SK-N-SH (cell line): ENCODE results near the gene NTSR1. TPM values are rescaled to one million over a fixed set of nuclear protein-coding genes. Genes with fewer than 3 reads are reported as not detected.

Experiments
- CTCF ChIA-PET: fragments of 300-600, 350-600 bp; formaldehyde crosslinking; extraction: SDS; loops from one replicate; lab custom pipeline; 2021; lab: Yijun Ruan, JAX
- POLR2A ChIA-PET: fragments of 350-600 bp; sonication (Branson Sonifier 250); formaldehyde crosslinking; extraction: SDS; loops from one replicate; lab custom pipeline; 2020; ENCODE audit warnings: antibody characterized with exemption, inconsistent platforms; lab: Yijun Ruan, JAX
- DNase-seq: peaks from one replicate; pipeline ENCODE4 v3.0.0; 2012
- H2AFZ ChIP-seq: fragments of 200-600 bp; sonication (generic); 2 replicates; pipeline ENCODE4 v1.8.1; 2016; ENCODE audit warnings: antibody characterized with exemption, mild to moderate bottlenecking, low read depth
- H3F3A ChIP-seq: fragments of 200-600 bp; sonication (generic); replicated peaks from 2 replicates; pipeline ENCODE3; 2016; ENCODE audit warnings: antibody characterized with exemption, mild to moderate bottlenecking; ENCODE audit not compliant: insufficient read depth
- H3K27ac ChIP-seq, 2 experiments: fragments of 200-500 bp in 1 of 2; fragments of 200-600 bp in 1 of 2; sonication (Bioruptor generic) in 1 of 2; sonication (generic), shearing (Covaris generic) in 1 of 2; 2 replicates each; pipeline versions ENCODE4 v1.5.1 to v1.6.1; 2014 to 2016; ENCODE audit warnings: low read depth in 2 of 2, inconsistent platforms in 1 of 2, low read length in 1 of 2, mild to moderate bottlenecking in 1 of 2, mixed read lengths in 1 of 2
- H3K27me3 ChIP-seq: fragments of 200-600 bp; sonication (generic), shearing (Covaris generic); 2 replicates; pipeline ENCODE4 v1.6.1; 2016; ENCODE audit warnings: mixed run types; ENCODE audit not compliant: insufficient read depth
- H3K36me3 ChIP-seq, 2 experiments: fragments of 200-500 bp in 1 of 2; fragments of 200-600 bp in 1 of 2; sonication (Bioruptor generic) in 1 of 2; sonication (generic) in 1 of 2; replicated peaks in 1 of 2; 2 replicates each; pipeline versions ENCODE3 to v1.5.1; 2014 to 2016; ENCODE audit warnings: low read length in 1 of 2, mild to moderate bottlenecking in 1 of 2; ENCODE audit not compliant: insufficient read depth in 2 of 2, control insufficient read depth in 1 of 2
- H3K4me1 ChIP-seq, 2 experiments: fragments of 200-500 bp in 1 of 2; fragments of 200-600 bp in 1 of 2; sonication (Bioruptor generic) in 1 of 2; sonication (generic), shearing (Covaris generic) in 1 of 2; 2 replicates each; pipeline versions ENCODE4 v1.5.1 to v1.6.1; 2014 to 2016; ENCODE audit warnings: low read depth in 1 of 2, low read length in 1 of 2, mixed run types in 1 of 2; ENCODE audit not compliant: insufficient read depth in 2 of 2, control insufficient read depth in 1 of 2
- H3K4me2 ChIP-seq: fragments of 200-600 bp; sonication (generic), shearing (Covaris generic); 2 replicates; pipeline ENCODE4 v1.6.1; 2017; ENCODE audit warnings: mixed run types
- H3K4me3 ChIP-seq, 2 experiments: fragments of 200-500 bp in 1 of 2; fragments of 200-600 bp in 1 of 2; sonication (Bioruptor generic) in 1 of 2; sonication (generic), shearing (Covaris generic) in 1 of 2; 2 replicates each; pipeline versions ENCODE4 v1.5.1 to v1.8.1; 2014 to 2016; ENCODE audit warnings: low read depth in 2 of 2, inconsistent platforms in 1 of 2, low read length in 1 of 2, mild to moderate bottlenecking in 1 of 2, mixed read lengths in 1 of 2, moderate library complexity in 1 of 2
- H3K79me2 ChIP-seq: fragments of 200-600 bp; sonication (generic); 2 replicates; pipeline ENCODE4 v1.8.1; 2017; ENCODE audit warnings: mild to moderate bottlenecking; ENCODE audit not compliant: insufficient read depth
- H3K9ac ChIP-seq: fragments of 200-600 bp; sonication (generic); 2 replicates; pipeline ENCODE4 v1.6.1; 2017; ENCODE audit warnings: mixed run types
- H3K9me2 ChIP-seq: fragments of 200-600 bp; sonication (generic); 2 replicates; pipeline ENCODE4 v1.6.1; 2017; ENCODE audit warnings: mixed run types
- H3K9me3 ChIP-seq: fragments of 200-600 bp; sonication (generic); 2 replicates; pipeline ENCODE4 v1.6.1; 2017; ENCODE audit warnings: mixed run types, mild to moderate bottlenecking, moderate library complexity
- H4K20me1 ChIP-seq: fragments of 200-600 bp; sonication (generic); 2 replicates; pipeline ENCODE4 v1.6.1; 2017; ENCODE audit warnings: mild to moderate bottlenecking, mixed run types; ENCODE audit not compliant: insufficient read depth
- FOXM1 ChIP-seq: IDR thresholded peaks from 2 replicates; pipeline ENCODE4 v1.4.0; 2012; ENCODE audit warnings: low read depth, mild to moderate bottlenecking
- MAX ChIP-seq: IDR thresholded peaks from 2 replicates; pipeline ENCODE4 v1.4.0; 2012; ENCODE audit warnings: low read depth
- NRF1 ChIP-seq: IDR thresholded peaks from 2 replicates; pipeline ENCODE4 v1.6.1; 2012; ENCODE audit warnings: low read depth, mild to moderate bottlenecking, low read length
- PBX3 ChIP-seq: IDR thresholded peaks from 2 replicates; pipeline ENCODE4; 2012
- POLR2AphosphoS5 ChIP-seq: IDR thresholded peaks from 2 replicates; pipeline ENCODE4 v1.6.1; 2012; ENCODE audit warnings: low read depth, low read length
- RAD21 ChIP-seq: IDR thresholded peaks from 2 replicates; pipeline ENCODE4 v1.6.1; 2012; ENCODE audit warnings: mild to moderate bottlenecking, low read length
- REST ChIP-seq: IDR thresholded peaks from 2 replicates; pipeline ENCODE4 v1.6.1; 2012; ENCODE audit warnings: mild to moderate bottlenecking, low read depth, low read length, moderate library complexity
- RXRA ChIP-seq: IDR thresholded peaks from 2 replicates; pipeline ENCODE4 v1.4.0; 2012; ENCODE audit warnings: low read depth, mild to moderate bottlenecking, borderline replicate concordance
- SIN3A ChIP-seq: IDR thresholded peaks from 2 replicates; pipeline ENCODE4 v1.6.1; 2012; ENCODE audit warnings: low read depth, mild to moderate bottlenecking, low read length, moderate library complexity, borderline replicate concordance
- SMC3 ChIP-seq: IDR thresholded peaks from 2 replicates; pipeline ENCODE4 v1.6.1; 2012; ENCODE audit warnings: low read depth, low read length, improper control_type of control experiment
- TAF1 ChIP-seq: IDR thresholded peaks from 2 replicates; pipeline ENCODE4 v1.6.1; 2012; ENCODE audit warnings: low read depth, mild to moderate bottlenecking, low read length, moderate library complexity, borderline replicate concordance
- TCF12 ChIP-seq: IDR thresholded peaks from 2 replicates; pipeline ENCODE4 v1.4.0; 2012
- TEAD4 ChIP-seq: IDR thresholded peaks from 2 replicates; pipeline ENCODE4 v1.4.0; 2012; ENCODE audit warnings: mild to moderate bottlenecking, borderline replicate concordance; ENCODE audit not compliant: insufficient read depth
- USF2 ChIP-seq: fragments of 150-350 bp; IDR thresholded peaks from 2 replicates; pipeline ENCODE4 v1.6.1; 2017; ENCODE audit warnings: antibody characterized with exemption, low read length, low read depth, borderline replicate concordance
- YY1 ChIP-seq: IDR thresholded peaks from 2 replicates; pipeline ENCODE4 v1.4.0; 2012; ENCODE audit warnings: low read depth, mild to moderate bottlenecking
- ZBTB33 ChIP-seq: IDR thresholded peaks from 2 replicates; pipeline ENCODE4 v1.4.0; 2012; ENCODE audit warnings: low read depth, borderline replicate concordance
- WGBS: methylation state at CpG from one replicate; pipeline ENCODE4 v1.1.6; 2017; ENCODE audit warnings: low lambda C conversion rate; 5-methylcytosine and 5-hydroxymethylcytosine counted together
- polyA plus RNA-seq, 3 experiments: library from polyadenylated mRNA; depleted of rRNA; stranded (reverse); fragments of >200 nt; gene quantifications; 2 replicates each; pipeline ENCODE4 v1.2.3, GENCODE V29; 2012

The NTSR1 gene
- polyA plus RNA-seq, 1 of the 3 experiments (the other 2 are of a cell fraction): 8.2 TPM

GRCh38 chr20:62744741-62745191, 36.1 kb downstream of the NTSR1 start:
- Histone ChIP-seq H3K4me3 (no peak overlapping the region), H3K36me3 (no peaks in the 10 kb centered on the region), H3F3A (peaks cover 11% of the 10 kb centered on the region), H3K27me3 (no peaks in the 10 kb centered on the region), H3K9me2 (no peaks in the 10 kb centered on the region), H3K9ac (no peak overlapping the region), H4K20me1 (no peaks in the 10 kb centered on the region), H3K4me1 (peaks cover 7 to 16% of the 10 kb centered on the region in 2 experiments; a peak in 3 of 4 replicates), H3K79me2 (no peaks in the 10 kb centered on the region), H2AFZ (no peak overlapping the region), H3K9me3 (no peaks in the 10 kb centered on the region), H3K27ac (no peak overlapping the region), H3K4me2 (no peak overlapping the region)
- CTCF ChIA-PET: interaction anchor here (0.7 to 2.1 kb wide), 2 partner anchors 46 to 128 kb away, joined by 3 to 9 read pairs; no protein-coding TSS in a partner anchor
- WGBS: 60% methylated on average over 6 of the region's 6 CpGs
- TF ChIP-seq FOXM1: no peak
- TF ChIP-seq SIN3A: no peak
- no peak for TF ChIP-seq POLR2AphosphoS5
- TF ChIP-seq USF2: no peak
- no peak for TF ChIP-seq RAD21
- no peak for TF ChIP-seq NRF1
- no peak for TF ChIP-seq MAX
- no peak for TF ChIP-seq RXRA
- no peak for TF ChIP-seq SMC3
- TF ChIP-seq ZBTB33: no peak
- no peak for TF ChIP-seq TAF1
- TF ChIP-seq REST: no peak
- no peak for TF ChIP-seq TCF12
- no peak for TF ChIP-seq PBX3
- TF ChIP-seq YY1: no peak
- no peak for TF ChIP-seq TEAD4
- no peak for DNase-seq
- POLR2A ChIA-PET: no interaction called here
